ENCODE measurements around the gene MYOT.

The MYOT gene

DNA sequence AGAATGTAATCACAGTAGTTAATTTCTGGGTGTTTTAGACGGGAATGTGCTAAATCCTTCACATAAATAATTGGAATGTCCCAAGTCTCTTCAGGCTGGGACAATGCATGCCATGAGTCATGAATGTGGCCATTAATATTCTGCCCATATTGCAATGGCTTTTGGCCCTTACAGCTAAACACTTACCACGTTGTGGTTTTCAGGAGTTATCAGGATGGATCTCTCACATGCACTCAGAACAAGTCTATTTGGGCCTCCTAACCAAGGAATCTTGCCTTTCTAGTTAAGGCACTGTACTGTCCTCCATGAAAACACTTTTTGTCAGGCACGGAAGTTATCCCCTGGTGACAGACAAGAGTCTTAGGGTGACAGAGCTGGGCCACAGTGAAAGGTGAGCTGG lies 54.3 kb downstream of the MYOT start:
- TF ChIP-seq, protein P1, sequence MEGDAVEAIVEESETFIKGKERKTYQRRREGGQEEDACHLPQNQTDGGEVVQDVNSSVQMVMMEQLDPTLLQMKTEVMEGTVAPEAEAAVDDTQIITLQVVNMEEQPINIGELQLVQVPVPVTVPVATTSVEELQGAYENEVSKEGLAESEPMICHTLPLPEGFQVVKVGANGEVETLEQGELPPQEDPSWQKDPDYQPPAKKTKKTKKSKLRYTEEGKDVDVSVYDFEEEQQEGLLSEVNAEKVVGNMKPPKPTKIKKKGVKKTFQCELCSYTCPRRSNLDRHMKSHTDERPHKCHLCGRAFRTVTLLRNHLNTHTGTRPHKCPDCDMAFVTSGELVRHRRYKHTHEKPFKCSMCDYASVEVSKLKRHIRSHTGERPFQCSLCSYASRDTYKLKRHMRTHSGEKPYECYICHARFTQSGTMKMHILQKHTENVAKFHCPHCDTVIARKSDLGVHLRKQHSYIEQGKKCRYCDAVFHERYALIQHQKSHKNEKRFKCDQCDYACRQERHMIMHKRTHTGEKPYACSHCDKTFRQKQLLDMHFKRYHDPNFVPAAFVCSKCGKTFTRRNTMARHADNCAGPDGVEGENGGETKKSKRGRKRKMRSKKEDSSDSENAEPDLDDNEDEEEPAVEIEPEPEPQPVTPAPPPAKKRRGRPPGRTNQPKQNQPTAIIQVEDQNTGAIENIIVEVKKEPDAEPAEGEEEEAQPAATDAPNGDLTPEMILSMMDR (IDR thresholded peaks at IDR 0.05; ENCODE audit: insufficient read depth, low read depth, low read length, missing control alignments): no peak
- peak; percentile 12 for DNase-seq (ENCODE audit: low read depth)
- H3K4me3 ChIP-seq (ENCODE audit: low read length): no peak overlapping the region

DNA sequence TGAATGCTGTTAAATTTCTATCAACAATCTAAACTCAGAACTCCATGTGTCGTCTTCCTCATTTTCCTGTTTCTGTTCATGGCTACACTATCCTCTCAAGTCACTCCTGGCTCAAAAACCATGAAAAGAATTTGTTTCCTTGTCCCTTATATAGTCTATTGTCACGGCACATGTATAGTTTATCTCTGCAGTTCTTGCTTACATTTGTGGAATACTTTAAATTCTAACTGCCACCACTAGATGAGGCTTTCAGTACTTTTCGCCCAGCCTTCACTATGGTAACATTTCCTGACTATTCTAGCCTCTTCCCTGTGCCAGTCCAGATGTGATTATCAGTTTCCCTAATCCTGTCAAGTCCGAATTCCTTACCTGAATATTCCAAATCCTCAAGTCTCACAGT lies 56.2 kb downstream of the MYOT start:
- H3K4me3 ChIP-seq (ENCODE audit: low read length): no peak overlapping the region
- no peak for DNase-seq (ENCODE audit: low read depth)
- TF ChIP-seq, protein P1 (IDR thresholded peaks at IDR 0.05; ENCODE audit: insufficient read depth, low read depth, low read length, missing control alignments): no peak

DNA sequence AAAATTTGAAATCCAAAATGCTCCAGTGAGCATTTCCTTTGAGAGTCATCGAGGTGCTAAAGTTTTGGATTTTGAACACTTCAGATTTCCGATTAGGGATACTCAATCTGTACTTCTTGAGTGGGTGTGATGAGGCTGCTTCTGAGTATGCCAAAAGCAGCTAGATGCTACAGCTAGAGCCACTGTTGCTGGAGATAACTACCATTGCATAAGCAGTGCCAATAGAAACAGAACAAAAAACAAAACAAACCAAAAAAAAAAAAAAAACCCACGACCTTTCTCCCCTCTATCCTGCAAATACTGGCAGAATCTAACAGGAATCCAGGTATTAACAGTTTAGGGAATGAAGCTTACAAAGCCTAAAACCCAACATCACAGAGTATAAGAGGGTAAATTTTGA lies 65.1 kb downstream of the MYOT start:
- TF ChIP-seq, protein P1 (IDR thresholded peaks at IDR 0.05; ENCODE audit: insufficient read depth, low read depth, low read length, missing control alignments): no peak

DNA sequence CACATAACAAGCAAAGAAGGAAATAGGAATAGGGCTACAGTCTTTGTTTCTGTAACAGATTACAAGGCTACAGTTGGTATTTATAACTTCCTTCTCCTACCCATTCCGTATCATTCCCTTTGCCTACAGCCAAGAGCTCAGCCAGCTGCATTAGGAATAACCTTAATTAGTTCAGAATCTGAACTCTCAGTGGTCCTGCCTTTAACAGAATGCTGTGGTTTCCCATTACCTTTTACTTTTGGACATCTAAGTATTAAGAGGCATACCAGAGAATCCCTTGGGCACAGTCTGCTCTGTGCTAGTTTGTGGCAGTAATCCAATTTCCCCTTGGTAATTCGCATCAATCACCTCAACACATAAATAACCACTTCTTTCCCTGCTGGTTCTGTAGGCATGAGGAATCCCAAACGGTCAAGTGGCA lies 65.8 kb downstream of the MYOT start:
- TF ChIP-seq, protein P1 (IDR thresholded peaks at IDR 0.05; ENCODE audit: insufficient read depth, low read depth, low read length, missing control alignments): no peak
- no peak for DNase-seq (ENCODE audit: low read depth)
- H3K4me3 ChIP-seq (ENCODE audit: low read length): no peak overlapping the region

More for the DNA sequence above, 65.1 kb downstream of the MYOT start:
- DNase-seq (ENCODE audit: low read depth): no peak
- no peak overlapping the region for H3K4me3 ChIP-seq (ENCODE audit: low read length)

DNA sequence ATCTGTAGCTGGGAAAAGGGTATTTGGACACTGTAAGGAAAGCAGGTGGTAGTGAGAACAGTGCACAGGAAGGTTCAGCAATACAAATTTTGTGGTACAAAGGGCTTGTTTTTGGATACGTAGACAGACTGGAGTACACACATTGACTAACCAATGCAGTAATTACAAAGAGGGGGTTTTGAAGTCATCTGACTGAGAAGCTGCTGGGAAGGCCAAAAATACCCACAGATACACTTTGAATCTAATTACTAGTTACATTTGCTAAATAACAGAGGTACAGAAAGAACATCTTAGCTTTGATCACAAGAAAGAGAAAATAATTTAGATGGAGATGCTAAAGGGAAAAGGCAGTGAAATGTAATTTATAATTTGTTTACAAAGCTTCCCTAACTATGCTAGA lies 67.5 kb downstream of the MYOT start:
- H3K4me3 ChIP-seq (ENCODE audit: low read length): no peak overlapping the region
- no peak for DNase-seq (ENCODE audit: low read depth)
- TF ChIP-seq, protein P1 (IDR thresholded peaks at IDR 0.05; ENCODE audit: insufficient read depth, low read depth, low read length, missing control alignments): no peak

DNA sequence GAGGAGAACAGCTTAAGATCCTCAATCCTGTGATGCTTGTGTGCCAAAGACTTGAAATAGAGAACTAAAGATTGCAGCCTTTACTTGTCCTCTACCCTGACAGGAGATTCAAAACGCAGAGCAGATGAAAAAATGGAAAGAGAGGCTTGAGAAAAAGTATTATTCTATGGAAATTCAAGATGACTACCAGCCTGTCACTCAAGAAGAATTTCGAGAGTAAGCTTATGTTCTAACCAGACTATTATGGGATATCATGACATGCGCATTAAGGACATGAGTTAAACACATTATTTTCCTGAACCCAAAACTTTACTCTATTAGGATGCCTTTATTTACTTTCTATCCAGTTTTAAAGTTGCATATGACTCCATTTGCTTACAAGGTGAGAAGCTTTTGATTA lies 68.0 kb downstream of the MYOT start:
- DNase-seq (ENCODE audit: low read depth): no peak
- TF ChIP-seq, protein P1 (IDR thresholded peaks at IDR 0.05; ENCODE audit: insufficient read depth, low read depth, low read length, missing control alignments): no peak
- no peak overlapping the region for H3K4me3 ChIP-seq (ENCODE audit: low read length)
